Adrenal gland (tissue), 12 donors: ENCODE measurements around the gene GDPD2. TPM values are rescaled to one million over a fixed set of nuclear protein-coding genes. Genes with fewer than 3 reads are reported as not detected.

Experiments used
- DNase-seq, 7 donors: peaks; one replicate each; pipeline ENCODE4 v3.0.0-alpha.2; 2019 to 2020
- H3K27ac ChIP-seq, 5 donors: fragments of 200-600 bp; sonication (generic) in 4 of 5; 1 replicate in 3 of 5; 2 replicates in 2 of 5; pipeline versions ENCODE4 v1.5.1 to v1.8.0; 2016 to 2020; ENCODE audit warnings: mild to moderate bottlenecking in 1 of 5
- H3K27me3 ChIP-seq: fragments of 200-600 bp; 2 replicates; pipeline ENCODE4 v1.8.0; 2021
- H3K36me3 ChIP-seq, 2 donors: fragments of 200-600 bp; replicated peaks in 1 of 2; 1 replicate in 1 of 2; 2 replicates in 1 of 2; pipeline versions ENCODE4 v1.5.1 to v1.8.0; 2018 to 2022
- H3K4me1 ChIP-seq, 2 donors: fragments of 200-600 bp; replicated peaks in 1 of 2; 1 replicate in 1 of 2; 2 replicates in 1 of 2; pipeline versions ENCODE4 v1.5.1 to v1.8.0; 2018 to 2021
- H3K4me3 ChIP-seq, 4 donors: fragments of 200-600 bp; sonication (generic) in 3 of 4; one replicate each; pipeline ENCODE4 v1.5.1; 2016 to 2018
- H3K9me3 ChIP-seq, 3 donors: fragments of 200-600 bp; sonication (generic) in 1 of 3; replicated peaks in 1 of 3; 1 replicate in 2 of 3; 2 replicates in 1 of 3; pipeline versions ENCODE4 v1.5.1 to v1.8.0; 2016 to 2021
- CTCF ChIP-seq, 6 experiments: fragments of 450-650 bp in 4 of 6; fragments of 200-600 bp in 2 of 6; sonication (generic) in 1 of 6; IDR thresholded peaks; 1 replicate in 5 of 6; 2 replicates in 1 of 6; pipeline versions ENCODE4 v1.5.1 to v1.8.0; 2016 to 2021; ENCODE audit warnings: antibody characterized with exemption in 6 of 6, mild to moderate bottlenecking in 2 of 6, moderate library complexity in 1 of 6
- POLR2A ChIP-seq, 2 donors: fragments of 450-650 bp; IDR thresholded peaks; one replicate each; pipeline ENCODE4 v1.6.1; 2017; ENCODE audit warnings: antibody characterized with exemption in 2 of 2, mild to moderate bottlenecking in 2 of 2, moderate library complexity in 1 of 2
- WGBS, 4 donors: extraction: QIAGEN DNeasy Blood & Tissue Kit in 2 of 4; methylation state at CpG; one replicate each; pipeline versions ENCODE4 v1.1.5 to v1.1.7; 2013 to 2017; 5-methylcytosine and 5-hydroxymethylcytosine counted together
- intact Hi-C, 2 donors: fragments of 100-400 bp; cut with DNase I; formaldehyde crosslinking; loops; one replicate each; pipeline versions ENCODE4 v1.14.1 to v1.15.0; 2022 to 2023
- polyA plus RNA-seq, 3 donors: library from polyadenylated mRNA; stranded (reverse); fragments of 200-250 nt in 2 of 3; fragments of 350-450 nt in 1 of 3; fragmentation: Illumina TruSeq in 1 of 3; extraction: RNeasy Lipid Tissue Mini Kit (QIAGEN cat#74804) in 1 of 3; gene quantifications; one replicate each; pipeline ENCODE4 v1.2.3, GENCODE V29; 2013 to 2014
- total RNA-seq, 9 donors: library from RNA; depleted of rRNA in 4 of 9; stranded (reverse); fragments of >200 nt in 4 of 9; fragments of 120-200 nt in 1 of 9; fragmentation: NEBNext Ultra II Directional in 1 of 9; extraction: Animal tissue kit (Norgen Biotek cat#: 25700) in 1 of 9; gene quantifications; one replicate each; pipeline versions ENCODE4 v1.1.0 to v1.2.4, GENCODE V29; 2013 to 2023
- donor health status: healthy with polysubstance abuse.
- donor health status: Bipolar disorder and iron deficiency.
- donor health status: DM: yes; HTN: yes; CAD: no.
- donor health status: DM: no; HTN: no; CAD: no.
- donor health status: DM: no; HTN: no; CAD: no.
- donor health status: DM: yes; HTN: yes; CAD: no.

The GDPD2 gene
- total and polyA plus RNA-seq, 12 donors = 0.05 TPM; not detected in 11

GRCh38 chrX:70437921-70438665 is 15.0 kb downstream of the GDPD2 start:
- peaks cover 17% of the 10 kb centered on the region for H3K27me3 ChIP-seq
- peaks cover 0 to 7% of the 10 kb centered on the region in 2 donors for H3K4me1 ChIP-seq
- TF ChIP-seq POLR2A (IDR thresholded peaks at IDR 0.05) (no peak), CTCF (IDR thresholded peaks at IDR 0.05) (no peak)
- H3K27ac ChIP-seq = no peak overlapping the region
- 70 to 74% (median 72%) methylated on average over 8 of the region's 8 CpGs for WGBS, 4 donors
- no peak overlapping the region for H3K4me3 ChIP-seq
- DNase-seq = no peak
- no peaks in the 10 kb centered on the region for H3K9me3 ChIP-seq
- intact Hi-C loops = no loop called here
- H3K36me3 ChIP-seq = no peaks in the 10 kb centered on the region

- TF ChIP-seq POLR2A (IDR thresholded peaks at IDR 0.05) (no peak), CTCF (IDR thresholded peaks at IDR 0.05) (no peak)
- intact Hi-C loops = no loop called here
- Histone ChIP-seq H3K4me1 (peaks cover 0 to 7% of the 10 kb centered on the region in 2 donors), H3K27me3 (peaks cover 26% of the 10 kb centered on the region), H3K36me3 (no peaks in the 10 kb centered on the region), H3K4me3 (no peak overlapping the region), H3K27ac (no peak overlapping the region), H3K9me3 (no peaks in the 10 kb centered on the region)
- 53 to 75% (median 61%) methylated on average over 1 of the region's 1 CpG for WGBS, 4 donors
- no peak for DNase-seq
Observed at GRCh38 chrX:70439016-70439415, 15.9 kb downstream of the GDPD2 start.

GRCh38 chrX:70442224-70442623 is 19.1 kb downstream of the GDPD2 start:
- H3K27ac ChIP-seq = no peak overlapping the region
- intact Hi-C loops = no loop called here
- TF ChIP-seq POLR2A (IDR thresholded peaks at IDR 0.05) (no peak), CTCF (IDR thresholded peaks at IDR 0.05) (no peak)
- no peaks in the 10 kb centered on the region for H3K9me3 ChIP-seq
- no peak for DNase-seq
- no peak overlapping the region for H3K4me3 ChIP-seq
- H3K4me1 ChIP-seq = no peaks in the 10 kb centered on the region
- peaks cover 43% of the 10 kb centered on the region for H3K27me3 ChIP-seq
- 55 to 64% (median 61%) methylated on average over 3 to 6 of the region's 6 CpGs for WGBS, 4 donors
- no peaks in the 10 kb centered on the region for H3K36me3 ChIP-seq

GRCh38 chrX:70444326-70444945 is 21.3 kb downstream of the GDPD2 start, which contains the start of gene DLG3:
TSS of gene DLG3 (plus strand) at chrX:70444835. CDS start at chrX:70445202, 367 bp downstream.
- intact Hi-C loops = no loop called here
- H3K9me3 ChIP-seq = no peaks in the 10 kb centered on the region
- WGBS, 4 donors = 0 to 26% (median 18%) methylated on average over 2 to 21 of the region's 21 CpGs
- no peaks in the 10 kb centered on the region for H3K4me1 ChIP-seq
- peak within 1 kb of the TSS in 1 of 4 donors; percentile 23 for H3K4me3 ChIP-seq
- peak in 2 of 7 donors; percentile 14 to 29 for DNase-seq
- H3K36me3 ChIP-seq = no peaks in the 10 kb centered on the region
- H3K27me3 ChIP-seq = peaks cover 43% of the 10 kb centered on the region
- H3K27ac ChIP-seq = no peak within 1 kb of the TSS
- TF ChIP-seq POLR2A (IDR thresholded peaks at IDR 0.05) = no peak
- TF ChIP-seq CTCF (IDR thresholded peaks at IDR 0.05) = no peak
